ENCODE data around the gene C4B. TPM values are rescaled to one million over a fixed set of nuclear protein-coding genes. Genes with fewer than 3 reads are reported as not detected.
"Not testable (repeated sequence)": the region's sequence is repeated elsewhere in the genome, so short reads cannot be mapped to it uniquely, and the experiment has no call there.

The C4B gene
- total RNA-seq, 1 donor from 2014 or later: 10.4 TPM

DNA sequence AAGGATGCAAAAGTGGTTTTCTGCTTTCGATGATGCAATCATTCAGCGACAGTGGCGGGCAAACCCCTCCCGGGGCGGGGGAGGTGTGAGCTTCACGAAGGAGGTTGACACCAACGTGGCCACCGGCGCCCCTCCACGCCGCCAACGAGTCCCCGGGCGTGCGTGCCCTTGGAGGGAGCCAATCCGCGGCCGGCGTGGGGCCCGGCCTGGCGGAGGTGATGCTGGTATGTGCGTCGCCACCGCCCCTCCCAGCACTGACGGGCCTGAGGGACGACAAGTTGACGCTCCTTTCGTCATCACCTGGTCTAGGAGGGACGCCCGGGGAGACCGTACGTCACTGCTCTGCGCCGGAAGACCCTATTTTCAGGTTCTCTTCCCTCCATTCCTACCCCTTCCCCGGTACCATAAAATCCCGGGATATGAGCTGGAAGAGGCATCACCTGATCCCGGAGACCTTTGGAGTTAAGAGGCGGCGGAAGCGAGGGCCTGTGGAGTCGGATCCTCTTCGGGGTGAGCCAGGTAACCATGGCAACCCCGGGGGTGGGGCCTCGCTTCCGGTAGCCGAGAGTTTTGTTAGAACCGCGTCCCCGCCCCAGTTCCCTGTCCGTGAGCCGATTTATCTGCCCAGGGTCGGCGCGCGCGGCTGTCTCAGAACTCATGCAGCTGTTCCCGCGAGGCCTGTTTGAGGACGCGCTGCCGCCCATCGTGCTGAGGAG is 42.4 kb upstream of the C4B start, which contains the start of gene DXO:
TSS of gene DXO (minus strand) at position 146 of the 716 bp plus-strand sequence. CDS start 463 bp downstream, outside the sequence.
- no peaks in the 10 kb centered on the region for H3K9me3 Mint-ChIP-seq
- TF ChIP-seq, protein P1, sequence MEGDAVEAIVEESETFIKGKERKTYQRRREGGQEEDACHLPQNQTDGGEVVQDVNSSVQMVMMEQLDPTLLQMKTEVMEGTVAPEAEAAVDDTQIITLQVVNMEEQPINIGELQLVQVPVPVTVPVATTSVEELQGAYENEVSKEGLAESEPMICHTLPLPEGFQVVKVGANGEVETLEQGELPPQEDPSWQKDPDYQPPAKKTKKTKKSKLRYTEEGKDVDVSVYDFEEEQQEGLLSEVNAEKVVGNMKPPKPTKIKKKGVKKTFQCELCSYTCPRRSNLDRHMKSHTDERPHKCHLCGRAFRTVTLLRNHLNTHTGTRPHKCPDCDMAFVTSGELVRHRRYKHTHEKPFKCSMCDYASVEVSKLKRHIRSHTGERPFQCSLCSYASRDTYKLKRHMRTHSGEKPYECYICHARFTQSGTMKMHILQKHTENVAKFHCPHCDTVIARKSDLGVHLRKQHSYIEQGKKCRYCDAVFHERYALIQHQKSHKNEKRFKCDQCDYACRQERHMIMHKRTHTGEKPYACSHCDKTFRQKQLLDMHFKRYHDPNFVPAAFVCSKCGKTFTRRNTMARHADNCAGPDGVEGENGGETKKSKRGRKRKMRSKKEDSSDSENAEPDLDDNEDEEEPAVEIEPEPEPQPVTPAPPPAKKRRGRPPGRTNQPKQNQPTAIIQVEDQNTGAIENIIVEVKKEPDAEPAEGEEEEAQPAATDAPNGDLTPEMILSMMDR (IDR thresholded peaks at IDR 0.05; ENCODE audit: unreplicated experiment): no peak
- peak within 1 kb of the TSS; percentile 97 for H3K4me3 Mint-ChIP-seq
- peak; percentile 91 to 95 for DNase-seq (ENCODE audit: low spot score in 2 of 2, unreplicated experiment in 2 of 2)
- H3K4me1 Mint-ChIP-seq: peaks cover 15% of the 10 kb centered on the region
- peaks cover 23% of the 10 kb centered on the region for H3K36me3 Mint-ChIP-seq
- no peaks in the 10 kb centered on the region for H3K27me3 Mint-ChIP-seq (ENCODE audit: low read depth)
- peak within 1 kb of the TSS; percentile 100 for H3K27ac Mint-ChIP-seq

DNA sequence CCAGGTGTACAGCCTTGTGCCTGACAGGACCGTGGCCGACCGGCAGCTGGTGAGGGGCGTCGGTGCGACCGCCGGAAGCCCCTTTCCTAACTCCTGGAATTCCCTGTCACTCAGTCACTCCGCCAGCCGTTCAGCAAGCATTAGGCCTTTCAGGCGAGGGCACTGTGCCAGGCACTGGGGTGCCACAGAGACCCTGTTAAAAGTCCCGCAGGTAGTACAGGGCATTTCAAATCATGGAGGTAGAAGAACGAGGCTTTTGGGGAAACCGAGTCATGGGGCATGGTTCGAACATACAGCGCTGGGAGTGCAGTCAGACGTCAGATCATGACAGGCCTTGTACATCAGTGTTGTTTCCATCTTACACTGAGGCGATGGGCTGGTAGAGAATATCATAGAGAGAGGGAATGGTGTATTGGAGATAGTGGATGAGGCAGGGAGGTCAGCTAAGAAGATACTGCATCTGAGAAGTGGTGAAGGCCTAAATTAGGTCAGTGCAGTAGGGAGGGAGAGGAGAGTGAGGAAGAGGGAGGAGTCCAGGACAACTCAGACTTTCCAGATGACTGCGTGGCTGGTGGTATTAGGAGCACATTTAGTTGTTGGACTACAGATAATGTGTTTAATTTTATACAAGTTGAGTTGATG is 41.8 kb upstream of the C4B start:
- Mint-ChIP-seq H3K4me3 (peak overlapping the region; percentile 97), H3K27me3 (ENCODE audit: low read depth) (no peaks in the 10 kb centered on the region), H3K4me1 (peaks cover 15% of the 10 kb centered on the region), H3K9me3 (no peaks in the 10 kb centered on the region), H3K36me3 (peaks cover 18% of the 10 kb centered on the region), H3K27ac (peak overlapping the region; percentile 100)
- DNase-seq (ENCODE audit: low spot score in 2 of 2, unreplicated experiment in 2 of 2): no peak
- TF ChIP-seq, protein P1 (IDR thresholded peaks at IDR 0.05; ENCODE audit: unreplicated experiment): no peak

DNA sequence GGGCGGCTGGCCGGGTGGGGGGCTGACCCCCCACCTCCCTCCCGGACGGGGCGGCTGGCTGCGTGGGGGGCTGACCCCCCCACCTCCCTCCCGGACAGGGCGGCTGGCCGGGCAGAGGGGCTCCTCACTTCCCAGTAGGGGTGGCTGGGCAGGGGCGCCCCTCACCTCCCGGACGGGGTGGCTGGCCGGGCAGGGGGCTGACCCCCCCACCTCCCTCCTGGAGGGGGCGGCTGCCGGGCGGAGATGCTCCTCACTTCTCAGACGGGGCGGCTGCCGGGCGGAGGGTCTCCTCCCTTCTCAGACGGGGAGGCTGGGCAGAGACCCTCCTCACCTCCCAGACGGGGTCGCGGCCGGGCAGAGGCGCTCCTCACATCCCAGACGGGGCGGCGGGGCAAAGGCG is 38.5 kb upstream of the C4B start:
- not testable (repeated sequence) for DNase-seq (ENCODE audit: low spot score in 2 of 2, unreplicated experiment in 2 of 2); H3K27me3 Mint-ChIP-seq (ENCODE audit: low read depth); H3K27ac Mint-ChIP-seq; H3K9me3 Mint-ChIP-seq; H3K4me3 Mint-ChIP-seq
- H3K4me1 Mint-ChIP-seq: peaks cover 13% of the 10 kb centered on the region
- H3K36me3 Mint-ChIP-seq: peaks cover 16% of the 10 kb centered on the region

DNA sequence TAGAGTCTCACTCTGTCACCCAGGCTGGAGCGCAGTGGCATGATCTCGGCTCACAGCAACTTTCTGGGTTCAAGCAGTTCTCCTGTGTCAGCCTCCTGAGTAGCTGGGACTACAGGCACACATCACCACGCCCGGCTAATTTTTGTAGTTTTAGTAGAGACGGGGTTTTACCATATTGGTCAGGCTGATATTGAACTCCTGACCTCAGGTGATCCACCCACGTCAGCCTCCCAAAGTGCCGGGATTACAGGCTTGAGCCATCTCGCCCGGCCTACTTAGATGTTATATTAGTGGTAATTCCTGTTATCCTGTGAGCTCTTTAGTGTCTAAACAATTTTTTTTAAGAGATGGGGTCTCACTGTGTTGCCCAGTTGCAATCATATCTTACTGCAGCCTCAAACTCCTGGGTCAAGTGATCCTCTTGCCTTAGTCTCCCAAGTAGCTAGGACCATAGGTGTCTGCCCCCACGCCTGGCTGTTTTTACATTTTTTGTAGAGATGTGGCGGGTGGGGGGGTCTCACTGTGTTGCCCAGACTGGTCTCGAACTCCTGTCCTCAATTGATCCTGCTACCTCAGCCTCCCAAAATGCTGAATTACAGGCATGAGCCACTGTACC is 36.7 kb upstream of the C4B start:
- Mint-ChIP-seq H3K4me3 (no peak overlapping the region), H3K27ac (no peak overlapping the region), H3K27me3 (ENCODE audit: low read depth) (no peaks in the 10 kb centered on the region), H3K9me3 (no peaks in the 10 kb centered on the region), H3K36me3 (peaks cover 16% of the 10 kb centered on the region), H3K4me1 (peaks cover 6% of the 10 kb centered on the region)
- TF ChIP-seq, protein P1 (IDR thresholded peaks at IDR 0.05; ENCODE audit: unreplicated experiment): no peak
- no peak for DNase-seq (ENCODE audit: low spot score in 2 of 2, unreplicated experiment in 2 of 2)

DNA sequence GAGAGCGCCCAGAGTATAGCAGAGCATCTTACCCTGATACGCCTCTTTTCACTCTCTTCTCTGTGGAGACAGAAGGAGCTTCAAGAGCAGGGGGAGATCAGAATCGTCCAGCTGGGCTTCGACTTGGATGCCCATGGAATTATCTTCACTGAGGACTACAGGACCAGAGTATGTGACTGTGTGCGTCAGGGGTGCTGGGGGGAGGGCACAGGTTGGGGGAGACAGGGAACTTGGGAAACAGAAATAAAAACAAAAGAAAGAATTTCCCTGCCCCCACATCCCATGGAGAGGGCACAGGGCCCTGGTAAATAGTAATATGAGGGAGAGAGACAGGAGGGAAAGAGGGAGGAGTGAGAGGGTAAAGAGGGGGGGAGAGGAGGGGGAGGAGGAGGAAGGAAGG is 35.8 kb upstream of the C4B start:
- H3K27ac Mint-ChIP-seq: no peak overlapping the region
- H3K9me3 Mint-ChIP-seq: no peaks in the 10 kb centered on the region
- TF ChIP-seq, protein P1 (IDR thresholded peaks at IDR 0.05; ENCODE audit: unreplicated experiment): no peak
- H3K27me3 Mint-ChIP-seq (ENCODE audit: low read depth): no peaks in the 10 kb centered on the region
- H3K4me3 Mint-ChIP-seq: no peak overlapping the region
- peaks cover 16% of the 10 kb centered on the region for H3K36me3 Mint-ChIP-seq
- H3K4me1 Mint-ChIP-seq: no peaks in the 10 kb centered on the region
- DNase-seq (ENCODE audit: low spot score in 2 of 2, unreplicated experiment in 2 of 2): no peak

Data from mesothelial cell of epicardium (in vitro differentiated cells).